Measurements from ENCODE around the gene SLC25A17.

DNA sequence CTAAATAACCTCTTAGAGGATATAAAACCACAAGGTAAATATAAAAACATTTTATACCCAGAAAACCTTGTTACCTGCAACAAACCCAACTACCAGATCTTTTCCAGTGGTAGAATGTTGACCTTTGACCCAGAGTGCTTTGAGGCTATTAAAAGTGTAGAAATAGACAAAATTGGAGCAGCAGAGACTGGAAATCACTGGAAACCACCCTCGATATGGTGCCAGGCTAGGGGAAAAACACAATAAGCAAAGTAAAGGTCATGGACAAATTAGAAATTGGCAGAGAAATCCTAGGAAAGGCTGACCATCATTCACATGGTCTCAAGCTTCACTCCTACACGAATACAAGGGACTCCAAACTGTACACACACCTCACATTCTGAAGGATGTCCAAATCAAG is 26.7 kb downstream of the SLC25A17 start:
- TF ChIP-seq, protein P1, sequence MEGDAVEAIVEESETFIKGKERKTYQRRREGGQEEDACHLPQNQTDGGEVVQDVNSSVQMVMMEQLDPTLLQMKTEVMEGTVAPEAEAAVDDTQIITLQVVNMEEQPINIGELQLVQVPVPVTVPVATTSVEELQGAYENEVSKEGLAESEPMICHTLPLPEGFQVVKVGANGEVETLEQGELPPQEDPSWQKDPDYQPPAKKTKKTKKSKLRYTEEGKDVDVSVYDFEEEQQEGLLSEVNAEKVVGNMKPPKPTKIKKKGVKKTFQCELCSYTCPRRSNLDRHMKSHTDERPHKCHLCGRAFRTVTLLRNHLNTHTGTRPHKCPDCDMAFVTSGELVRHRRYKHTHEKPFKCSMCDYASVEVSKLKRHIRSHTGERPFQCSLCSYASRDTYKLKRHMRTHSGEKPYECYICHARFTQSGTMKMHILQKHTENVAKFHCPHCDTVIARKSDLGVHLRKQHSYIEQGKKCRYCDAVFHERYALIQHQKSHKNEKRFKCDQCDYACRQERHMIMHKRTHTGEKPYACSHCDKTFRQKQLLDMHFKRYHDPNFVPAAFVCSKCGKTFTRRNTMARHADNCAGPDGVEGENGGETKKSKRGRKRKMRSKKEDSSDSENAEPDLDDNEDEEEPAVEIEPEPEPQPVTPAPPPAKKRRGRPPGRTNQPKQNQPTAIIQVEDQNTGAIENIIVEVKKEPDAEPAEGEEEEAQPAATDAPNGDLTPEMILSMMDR (optimal IDR thresholded peaks at IDR 0.05 in 1 of 3, IDR thresholded peaks at IDR 0.05 in 1 of 3, conservative IDR thresholded peaks at IDR 0.05 in 1 of 3; ENCODE audit: extremely low read depth in 1 of 3, insufficient read depth in 2 of 3, low read length in 3 of 3) = no peak
- TF ChIP-seq EZH2 (IDR thresholded peaks at IDR 0.05; ENCODE audit: low read length) = no peak
